HEK293T (cell line): ENCODE results near the gene LHX3.

Experiments used
- CTCF ChIA-PET: fragments of 350-600 bp; formaldehyde crosslinking; extraction: SDS; loops from one replicate; lab custom pipeline; 2021; ENCODE audit warnings: antibody characterized with exemption, inconsistent platforms; lab: Yijun Ruan, JAX
- POLR2A ChIA-PET: fragments of 350-600 bp; formaldehyde crosslinking; extraction: SDS; loops from one replicate; lab custom pipeline; 2020; ENCODE audit warnings: antibody characterized with exemption, inconsistent platforms; lab: Yijun Ruan, JAX
- DNase-seq: peaks from one replicate; pipeline ENCODE4 v3.0.0; 2012; ENCODE audit warnings: mixed read lengths; ENCODE audit errors: extremely low spot score
- ARNT ChIP-seq: fragments of 450-650 bp; IDR thresholded peaks from 2 replicates; pipeline ENCODE4 v1.6.1; 2017; ENCODE audit warnings: mild to moderate bottlenecking
- BHLHE40 ChIP-seq: fragments of 450-650 bp; IDR thresholded peaks from 2 replicates; pipeline ENCODE4 v1.6.1; 2016; ENCODE audit warnings: mild to moderate bottlenecking, moderate library complexity, borderline replicate concordance
- CTBP1 ChIP-seq: fragments of 450-650 bp; IDR thresholded peaks from 2 replicates; pipeline ENCODE4 v1.6.1; 2016; ENCODE audit warnings: borderline replicate concordance
- ELF4 ChIP-seq: fragments of 450-650 bp; IDR thresholded peaks from 2 replicates; pipeline ENCODE4 v1.6.1; 2017; ENCODE audit warnings: antibody characterized with exemption
- FOXA1 ChIP-seq: fragments of 450-650 bp; IDR thresholded peaks from 2 replicates; pipeline ENCODE4 v1.6.1; 2016; ENCODE audit warnings: mild to moderate bottlenecking
- FOXK2 ChIP-seq: fragments of 450-650 bp; IDR thresholded peaks from 2 replicates; pipeline ENCODE4 v1.6.1; 2016; ENCODE audit warnings: mild to moderate bottlenecking
- FOXM1 ChIP-seq: fragments of 450-650 bp; IDR thresholded peaks from 2 replicates; pipeline ENCODE4 v1.6.1; 2017; ENCODE audit warnings: mild to moderate bottlenecking, borderline replicate concordance
- HDGF ChIP-seq: fragments of 450-650 bp; IDR thresholded peaks from 2 replicates; pipeline ENCODE4 v1.6.1; 2017; ENCODE audit warnings: antibody characterized with exemption, borderline replicate concordance
- L3MBTL2 ChIP-seq: fragments of 450-650 bp; conservative IDR thresholded peaks from 2 replicates; pipeline ENCODE4 v1.6.1; 2016; ENCODE audit warnings: mild to moderate bottlenecking
- LEF1 ChIP-seq: fragments of 450-650 bp; IDR thresholded peaks from 2 replicates; pipeline ENCODE4 v1.6.1; 2017; ENCODE audit warnings: mild to moderate bottlenecking, borderline replicate concordance
- NFRKB ChIP-seq: fragments of 450-650 bp; IDR thresholded peaks from 2 replicates; pipeline ENCODE4 v1.6.1; 2016; ENCODE audit warnings: mild to moderate bottlenecking, moderate library complexity
- PKNOX1 ChIP-seq: fragments of 450-650 bp; IDR thresholded peaks from 2 replicates; pipeline ENCODE4 v1.6.1; 2016
- SP1 ChIP-seq: fragments of 450-650 bp; IDR thresholded peaks from 2 replicates; pipeline ENCODE4 v1.6.1; 2017
- SUZ12 ChIP-seq: fragments of 450-650 bp; IDR thresholded peaks from 2 replicates; pipeline ENCODE4 v1.6.1; 2016; ENCODE audit warnings: mild to moderate bottlenecking
- TARDBP ChIP-seq: fragments of 450-650 bp; IDR thresholded peaks from 2 replicates; pipeline ENCODE4 v1.6.1; 2016
- ZNF384 ChIP-seq: fragments of 450-650 bp; IDR thresholded peaks from 2 replicates; pipeline ENCODE4 v1.6.1; 2016

LHX3 gene

DNA sequence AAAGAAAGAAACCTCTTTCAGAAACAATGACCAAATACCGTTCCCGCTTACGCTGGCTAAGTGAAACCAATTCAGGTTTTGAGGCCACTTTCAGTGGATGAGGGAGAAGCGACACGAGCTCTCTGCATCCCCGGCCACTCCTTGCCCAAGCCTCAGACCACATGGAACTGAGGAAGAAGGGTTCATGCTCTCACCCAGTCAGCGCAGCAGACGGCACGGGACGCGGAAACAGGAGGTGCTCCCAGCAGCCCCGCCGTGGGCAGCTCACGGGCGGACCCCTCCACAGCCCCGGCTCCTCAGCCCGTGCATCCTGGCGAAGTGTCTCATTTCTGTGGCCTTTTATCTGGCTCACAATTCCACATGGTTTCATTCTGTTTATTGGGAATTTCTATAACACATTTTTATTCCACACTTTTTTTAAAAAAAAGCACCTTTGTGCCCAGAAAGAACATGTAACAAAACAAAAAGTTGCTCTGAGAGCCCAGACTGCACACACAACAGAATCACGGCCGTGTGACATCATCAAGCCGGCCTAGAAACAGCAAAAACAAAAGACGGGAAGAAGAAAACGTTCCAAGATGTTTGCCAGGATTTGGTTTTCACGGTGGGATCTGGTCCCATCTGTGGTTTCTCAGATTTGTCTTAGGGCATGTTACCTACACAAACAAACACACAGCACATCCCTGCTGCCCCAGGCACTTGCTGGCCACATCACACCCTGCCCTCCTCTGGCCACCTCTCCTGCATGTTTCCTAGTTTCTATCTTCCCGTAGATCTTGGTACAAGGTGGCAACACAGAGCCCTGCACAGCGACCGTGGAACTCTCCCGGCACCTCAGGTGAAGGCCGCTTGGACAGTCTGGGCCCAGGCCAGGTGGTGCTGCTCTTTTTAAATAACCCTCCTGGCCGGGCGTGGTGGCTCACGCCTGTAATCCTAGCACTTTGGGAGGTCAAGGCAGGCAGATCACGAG, 24.5 kb upstream of the LHX3 start:
- no peak for TF ChIP-seq BHLHE40
- TF ChIP-seq FOXM1, result no peak
- no peak for TF ChIP-seq CTBP1
- no peak for TF ChIP-seq FOXA1
- TF ChIP-seq PKNOX1, result no peak
- TF ChIP-seq FOXK2, result no peak
- no peak for TF ChIP-seq ZNF384
- TF ChIP-seq SP1, result no peak
- TF ChIP-seq ARNT, result no peak
- no peak for TF ChIP-seq ELF4
- no peak for TF ChIP-seq HDGF
- TF ChIP-seq TARDBP, result no peak
- TF ChIP-seq SUZ12, result no peak
- no peak for TF ChIP-seq LEF1
- TF ChIP-seq L3MBTL2, result no peak
- no peak for TF ChIP-seq NFRKB
- ChIA-PET POLR2A (no interaction called here), CTCF (no interaction called here)
- DNase-seq, result no peak

DNA sequence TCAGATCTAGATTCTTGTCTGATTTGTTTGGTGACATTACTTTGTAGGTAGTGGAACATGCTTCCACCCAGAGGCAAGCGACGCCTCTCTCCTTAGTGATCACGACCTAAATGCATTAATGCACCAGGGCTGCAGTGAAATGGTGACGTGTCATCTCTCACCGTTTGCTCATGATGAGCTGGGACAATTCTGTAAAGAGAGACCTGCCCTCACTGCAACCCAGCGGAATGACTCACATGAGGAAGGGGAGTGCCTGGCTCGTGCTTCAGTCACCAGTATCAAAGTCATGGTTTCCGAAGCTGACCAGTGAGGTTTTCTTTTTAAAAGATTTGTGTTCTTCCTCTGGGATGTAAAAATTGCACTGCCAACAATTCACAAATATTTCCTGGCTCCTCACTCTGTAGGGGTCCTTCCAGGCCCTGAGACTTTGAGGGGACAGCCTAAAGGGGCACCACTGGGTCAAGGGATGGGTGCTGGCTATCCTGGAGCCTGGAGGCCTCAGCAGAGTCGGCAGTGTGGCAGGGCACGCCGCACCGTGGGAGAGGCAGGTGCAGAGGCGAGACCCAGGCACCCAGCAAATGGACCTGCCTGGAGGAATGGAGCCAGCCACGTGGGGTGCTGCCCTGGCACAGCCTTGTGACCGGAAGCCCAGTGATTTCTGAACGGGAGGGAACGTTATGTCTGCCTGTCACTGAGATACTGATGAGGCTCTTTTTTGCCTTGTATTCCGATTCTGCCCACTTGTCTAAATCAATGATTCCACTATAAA, 23.4 kb upstream of the LHX3 start:
- no peak for TF ChIP-seq ZNF384
- no peak for TF ChIP-seq SUZ12
- TF ChIP-seq FOXM1, result no peak
- no peak for TF ChIP-seq PKNOX1
- no peak for TF ChIP-seq SP1
- TF ChIP-seq FOXA1, result no peak
- TF ChIP-seq FOXK2, result no peak
- TF ChIP-seq BHLHE40, result no peak
- TF ChIP-seq ARNT, result no peak
- TF ChIP-seq ELF4, result no peak
- ChIA-PET POLR2A (no interaction called here), CTCF (no interaction called here)
- DNase-seq, result no peak

- POLR2A ChIA-PET, result no interaction called here
- DNase-seq, result no peak
- TF ChIP-seq ELF4, result no peak
- CTCF ChIA-PET, result no interaction called here
These were observed 21.9 kb upstream of the LHX3 start for GRCh38 chr9:136226680-136227407.

DNA sequence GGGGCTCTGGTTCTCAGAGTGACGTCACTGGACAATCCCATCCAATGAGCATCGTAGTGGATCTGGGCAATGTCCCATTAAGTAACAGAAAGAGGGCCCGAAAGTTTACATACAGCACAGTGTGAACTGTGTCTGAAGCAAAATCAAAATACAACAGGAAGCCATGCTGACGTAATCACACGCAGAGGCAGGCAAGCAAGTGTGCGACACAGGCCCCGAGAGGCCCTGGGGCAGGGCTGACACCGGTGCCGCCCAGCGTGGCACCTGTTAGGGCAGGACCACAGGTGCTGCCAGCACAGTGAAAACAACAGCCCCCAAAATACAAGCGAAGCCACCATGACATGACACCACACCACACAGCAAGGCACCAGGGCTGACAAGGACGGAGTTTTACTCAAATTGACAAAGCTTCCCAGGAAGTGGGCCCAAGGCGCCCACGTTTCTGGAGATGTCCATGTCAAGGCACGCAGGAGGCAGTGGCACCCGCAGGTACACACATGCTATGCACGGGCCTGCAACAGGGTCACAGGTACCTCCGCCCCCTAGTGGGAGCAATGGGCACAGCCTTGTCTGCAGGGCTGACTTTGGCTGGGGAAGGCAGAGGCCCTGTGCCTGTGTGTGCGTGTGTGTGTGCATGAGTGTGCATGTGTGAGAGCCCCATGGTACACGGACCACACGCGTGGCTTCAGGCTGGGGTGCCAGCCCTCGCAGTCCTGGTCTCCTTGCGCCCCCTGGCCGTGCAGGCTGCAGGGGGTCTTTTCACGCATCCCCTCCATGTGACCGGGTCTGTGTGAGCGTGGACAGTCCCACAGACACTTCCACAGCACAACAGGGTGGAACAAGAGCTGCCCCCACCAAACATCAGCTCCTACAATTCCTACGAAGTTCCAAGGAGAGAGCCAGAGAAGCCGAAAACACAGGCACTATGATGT, 21.1 kb upstream of the LHX3 start:
- POLR2A ChIA-PET, result no interaction called here
- DNase-seq, result peak; percentile 82
- TF ChIP-seq SUZ12 (no peak), BHLHE40 (no peak), SP1 (no peak), L3MBTL2 (no peak), ARNT (no peak), HDGF (0 out of 2 replicates have a peak, but pooled peaks have one; percentile 31)
- CTCF ChIA-PET, result no interaction called here

DNA sequence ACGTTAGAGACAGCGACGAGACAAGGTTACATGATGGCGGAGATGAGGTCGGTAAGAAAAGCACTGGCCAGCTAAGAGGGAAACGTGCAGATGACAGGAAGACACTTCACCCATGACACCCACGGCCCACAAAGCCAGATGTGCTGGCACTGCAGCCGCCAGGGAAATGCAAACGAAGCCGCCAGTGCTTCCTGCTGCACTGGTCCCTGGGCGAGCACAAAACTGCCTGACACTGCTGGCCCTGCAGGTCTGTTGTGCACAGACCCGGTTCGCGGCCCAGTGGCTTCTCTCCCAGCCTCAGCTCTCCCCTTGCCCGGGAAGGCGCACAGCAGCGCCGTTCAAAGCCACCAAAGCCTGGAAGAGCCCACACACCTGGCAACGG, 20.4 kb upstream of the LHX3 start:
- DNase-seq, result no peak
- CTCF ChIA-PET, result no interaction called here

More for the DNA sequence above, 20.4 kb upstream of the LHX3 start:
- no peak for TF ChIP-seq FOXK2
- TF ChIP-seq CTBP1, result no peak
- no peak for TF ChIP-seq TARDBP
- TF ChIP-seq SP1, result no peak
- TF ChIP-seq BHLHE40, result no peak
- no peak for TF ChIP-seq SUZ12
- no peak for TF ChIP-seq ELF4
- no peak for TF ChIP-seq L3MBTL2
- no peak for TF ChIP-seq PKNOX1
- no peak for TF ChIP-seq FOXA1
- no peak for TF ChIP-seq ARNT
- no peak for TF ChIP-seq ZNF384
- no peak for TF ChIP-seq LEF1
- no peak for TF ChIP-seq NFRKB
- no peak for TF ChIP-seq FOXM1
- TF ChIP-seq HDGF, result no peak
- POLR2A ChIA-PET, result no interaction called here
